ENCODE measurements around the gene OR5B2. TPM values are rescaled to one million over a fixed set of nuclear protein-coding genes. Genes with fewer than 3 reads are reported as not detected.

OR5B2 gene
- total RNA-seq, 2 experiments from 2014 or later: not detected

- ATAC-seq: no peak
- no peak for DNase-seq
- Mint-ChIP-seq H3K27ac (no peak overlapping the region), H3K27me3 (no peaks in the 10 kb centered on the region), H3K4me3 (no peak overlapping the region), H3K4me1 (ENCODE audit: low read depth) (peaks cover 4% of the 10 kb centered on the region), H3K36me3 (ENCODE audit: low read depth) (no peaks in the 10 kb centered on the region), H3K9me3 (peaks cover 5% of the 10 kb centered on the region)
- POLR2A ChIA-PET: no interaction called here
- CTCF ChIA-PET: no interaction called here
- intact Hi-C loops (cut with micrococcal nuclease): no loop called here
- TF ChIP-seq CTCF (IDR thresholded peaks at IDR 0.05): no peak
These were observed 33.7 kb downstream of the OR5B2 start for GRCh38 chr11:58394195-58394594.

GRCh38 chr11:58392746-58393145 is 35.2 kb downstream of the OR5B2 start:
- Mint-ChIP-seq H3K36me3 (ENCODE audit: low read depth) (no peaks in the 10 kb centered on the region), H3K27ac (no peak overlapping the region), H3K9me3 (peaks cover 5% of the 10 kb centered on the region), H3K4me3 (no peak overlapping the region), H3K4me1 (ENCODE audit: low read depth) (peaks cover 4% of the 10 kb centered on the region), H3K27me3 (no peaks in the 10 kb centered on the region)
- ChIA-PET POLR2A (no interaction called here), CTCF (no interaction called here)
- TF ChIP-seq CTCF (IDR thresholded peaks at IDR 0.05): no peak
- DNase-seq (no peak), ATAC-seq (no peak)
- intact Hi-C loops (cut with micrococcal nuclease): no loop called here

- CTCF ChIA-PET: no interaction called here
- no peak for TF ChIP-seq CTCF (IDR thresholded peaks at IDR 0.05)
- H3K9me3 Mint-ChIP-seq: peaks cover 5% of the 10 kb centered on the region
- no peak overlapping the region for H3K4me3 Mint-ChIP-seq
- H3K36me3 Mint-ChIP-seq (ENCODE audit: low read depth): no peaks in the 10 kb centered on the region
- DNase-seq (no peak), ATAC-seq (no peak)
- intact Hi-C loops (cut with micrococcal nuclease): no loop called here
- H3K4me1 Mint-ChIP-seq (ENCODE audit: low read depth): peaks cover 4% of the 10 kb centered on the region
- H3K27me3 Mint-ChIP-seq: no peaks in the 10 kb centered on the region
- no peak overlapping the region for H3K27ac Mint-ChIP-seq
- POLR2A ChIA-PET: no interaction called here
These were observed 36.0 kb downstream of the OR5B2 start for GRCh38 chr11:58391879-58392278.

- peaks cover 5% of the 10 kb centered on the region for H3K9me3 Mint-ChIP-seq
- ChIA-PET CTCF (no interaction called here), POLR2A (no interaction called here)
- H3K27ac Mint-ChIP-seq: no peak overlapping the region
- H3K4me1 Mint-ChIP-seq (ENCODE audit: low read depth): peaks cover 3% of the 10 kb centered on the region
- no peak for DNase-seq
- H3K4me3 Mint-ChIP-seq: no peak overlapping the region
- no peak for TF ChIP-seq CTCF (IDR thresholded peaks at IDR 0.05)
- ATAC-seq: no peak
- H3K36me3 Mint-ChIP-seq (ENCODE audit: low read depth): no peaks in the 10 kb centered on the region
- intact Hi-C loops (cut with micrococcal nuclease): no loop called here
- H3K27me3 Mint-ChIP-seq: no peaks in the 10 kb centered on the region
These were observed 37.3 kb downstream of the OR5B2 start for GRCh38 chr11:58390551-58391063.

Other genes with a start within 250 kb of the OR5B2 start
- not detected for gene OR9Q2, start 239.1 kb downstream of the OR5B2 start, total RNA-seq
- gene OR1S2, start 224.0 kb downstream of the OR5B2 start, total RNA-seq: not detected
- gene OR1S1, start 215.4 kb downstream of the OR5B2 start, total RNA-seq: not detected
- gene OR10Q1, start 199.2 kb downstream of the OR5B2 start, total RNA-seq: not detected
- gene OR10W1, start 159.9 kb downstream of the OR5B2 start, total RNA-seq: not detected
- gene OR5B17, start 69.1 kb downstream of the OR5B2 start, total RNA-seq: not detected
- not detected for gene OR5B3, start 21.2 kb downstream of the OR5B2 start, total RNA-seq
- under 1 TPM in 1 of 2 experiments, not detected in 1; 0.14 TPM for gene OR5B12, start 14.1 kb upstream of the OR5B2 start, total RNA-seq
- gene OR5B21, start 80.0 kb upstream of the OR5B2 start, total RNA-seq: not detected
- gene LPXN, start 147.7 kb upstream of the OR5B2 start, total RNA-seq: 100 to 1,000 TPM; 139 TPM
- gene ZFP91, start 150.9 kb upstream of the OR5B2 start, total RNA-seq: 10 to 100 TPM; 37.2 to 38.0 TPM
- 1 to 10 TPM; 1.8 to 2.4 TPM for gene CNTF, start 194.5 kb upstream of the OR5B2 start, total RNA-seq

All from activated CD8-positive, alpha-beta T cell treated with anti-CD3 and anti-CD28 coated beads for 36 hours (primary cell).